Thymus (tissue), 11 donors: Measurements from ENCODE around the gene FLRT2. TPM values are rescaled to one million over a fixed set of nuclear protein-coding genes. Genes with fewer than 3 reads are reported as not detected.
A peak's percentile ranks its signal among the peaks of the same experiment; 100 is the strongest.

Experiments used
- DNase-seq, 9 donors: peaks; one replicate each; pipeline ENCODE4 v3.0.0-alpha.2; 2013; ENCODE audit warnings: low spot score in 9 of 9, low read depth in 6 of 9, missing footprints in 1 of 9
- H3K27ac ChIP-seq, 2 donors: one replicate each; pipeline ENCODE4 v1.5.1; 2013; ENCODE audit warnings: control low read depth in 1 of 2, low read depth in 1 of 2, low read length in 1 of 2, mild to moderate bottlenecking in 1 of 2, moderate library complexity in 1 of 2
- H3K27me3 ChIP-seq, 2 donors: one replicate each; pipeline ENCODE4 v1.5.1; 2013; ENCODE audit warnings: low read length in 1 of 2; ENCODE audit not compliant: control insufficient read depth in 2 of 2, insufficient read depth in 1 of 2
- H3K36me3 ChIP-seq, 2 donors: one replicate each; pipeline ENCODE4 v1.5.1; 2013; ENCODE audit warnings: low read length in 1 of 2, mild to moderate bottlenecking in 1 of 2, moderate library complexity in 1 of 2; ENCODE audit not compliant: control insufficient read depth in 2 of 2, insufficient read depth in 2 of 2
- H3K4me1 ChIP-seq, 2 donors: one replicate each; pipeline ENCODE4 v1.5.1; 2013; ENCODE audit warnings: low read length in 2 of 2; ENCODE audit not compliant: control insufficient read depth in 2 of 2, insufficient read depth in 2 of 2
- H3K4me3 ChIP-seq, 2 donors: one replicate each; pipeline ENCODE4 v1.5.1; 2013; ENCODE audit warnings: low read length in 2 of 2, control low read depth in 1 of 2, mild to moderate bottlenecking in 1 of 2
- H3K9me3 ChIP-seq, 2 donors: one replicate each; pipeline ENCODE4 v1.5.1; 2013; ENCODE audit warnings: low read length in 1 of 2, mild to moderate bottlenecking in 1 of 2; ENCODE audit not compliant: control insufficient read depth in 2 of 2, insufficient read depth in 1 of 2
- WGBS: extraction: QIAGEN DNeasy Blood & Tissue Kit; methylation state at CpG from one replicate; pipeline ENCODE4 v1.1.7; 2013; 5-methylcytosine and 5-hydroxymethylcytosine counted together
- polyA plus RNA-seq: library from polyadenylated mRNA; stranded (reverse); fragments of 200-250 nt; gene quantifications from one replicate; pipeline ENCODE4 v1.2.3, GENCODE V29; 2013
- total RNA-seq: library from RNA; stranded (reverse); fragments of 120-200 nt; gene quantifications from one replicate; pipeline ENCODE4 v1.2.4, GENCODE V29; 2013
- donor health status: healthy.

FLRT2 gene
- total and polyA plus RNA-seq, 2 donors = 1.8 to 8.9 TPM

- no peak overlapping the region for H3K4me3 ChIP-seq
- no peaks in the 10 kb centered on the region for H3K27me3 ChIP-seq
- no peak overlapping the region for H3K27ac ChIP-seq
- 97% methylated on average over 27 of the region's 27 CpGs for WGBS
- H3K4me1 ChIP-seq = no peaks in the 10 kb centered on the region
- H3K36me3 ChIP-seq = no peaks in the 10 kb centered on the region
- no peaks in the 10 kb centered on the region for H3K9me3 ChIP-seq
- DNase-seq = no peak
Observed at GRCh38 chr14:85622986-85623685, 93.2 kb downstream of the FLRT2 start.

GRCh38 chr14:85625925-85626585 is 96.1 kb downstream of the FLRT2 start:
- no peak for DNase-seq
- Histone ChIP-seq H3K4me1 (no peaks in the 10 kb centered on the region), H3K4me3 (no peak overlapping the region), H3K27ac (no peak overlapping the region), H3K36me3 (no peaks in the 10 kb centered on the region), H3K27me3 (no peaks in the 10 kb centered on the region), H3K9me3 (no peaks in the 10 kb centered on the region)
- 94% methylated on average over 3 of the region's 3 CpGs for WGBS

- DNase-seq = no peak
- H3K9me3 ChIP-seq = no peaks in the 10 kb centered on the region
- H3K27me3 ChIP-seq = no peaks in the 10 kb centered on the region
- no peak overlapping the region for H3K4me3 ChIP-seq
- H3K36me3 ChIP-seq = no peaks in the 10 kb centered on the region
- no peaks in the 10 kb centered on the region for H3K4me1 ChIP-seq
- H3K27ac ChIP-seq = no peak overlapping the region
Observed at GRCh38 chr14:85634205-85634604, 104.3 kb downstream of the FLRT2 start.

- H3K9me3 ChIP-seq = no peaks in the 10 kb centered on the region
- H3K4me3 ChIP-seq = no peak overlapping the region
- 94% methylated on average over 2 of the region's 2 CpGs for WGBS
- H3K27ac ChIP-seq = no peak overlapping the region
- no peaks in the 10 kb centered on the region for H3K4me1 ChIP-seq
- no peaks in the 10 kb centered on the region for H3K27me3 ChIP-seq
- no peaks in the 10 kb centered on the region for H3K36me3 ChIP-seq
- no peak for DNase-seq
Observed at GRCh38 chr14:85644211-85644610, 114.3 kb downstream of the FLRT2 start.

GRCh38 chr14:85653029-85653428 is 123.1 kb downstream of the FLRT2 start:
- no peak overlapping the region for H3K27ac ChIP-seq
- no peaks in the 10 kb centered on the region for H3K27me3 ChIP-seq
- 93% methylated on average over 2 of the region's 2 CpGs for WGBS
- H3K36me3 ChIP-seq = no peaks in the 10 kb centered on the region
- no peak for DNase-seq
- H3K9me3 ChIP-seq = no peaks in the 10 kb centered on the region
- H3K4me1 ChIP-seq = no peaks in the 10 kb centered on the region
- H3K4me3 ChIP-seq = no peak overlapping the region

- Histone ChIP-seq H3K4me3 (no peak overlapping the region), H3K36me3 (no peaks in the 10 kb centered on the region), H3K27me3 (no peaks in the 10 kb centered on the region), H3K4me1 (no peaks in the 10 kb centered on the region), H3K27ac (no peak overlapping the region), H3K9me3 (no peaks in the 10 kb centered on the region)
- DNase-seq = no peak
- 85% methylated on average over 2 of the region's 2 CpGs for WGBS
Observed at GRCh38 chr14:85660243-85660922, 130.4 kb downstream of the FLRT2 start.

GRCh38 chr14:85662096-85662495 is 132.2 kb downstream of the FLRT2 start:
- H3K4me3 ChIP-seq = no peak overlapping the region
- no peaks in the 10 kb centered on the region for H3K27me3 ChIP-seq
- DNase-seq = no peak
- H3K9me3 ChIP-seq = no peaks in the 10 kb centered on the region
- no peaks in the 10 kb centered on the region for H3K4me1 ChIP-seq
- 83% methylated on average over 9 of the region's 9 CpGs for WGBS
- no peak overlapping the region for H3K27ac ChIP-seq
- H3K36me3 ChIP-seq = no peaks in the 10 kb centered on the region

GRCh38 chr14:85663256-85663655 is 133.3 kb downstream of the FLRT2 start:
- no peak for DNase-seq
- H3K9me3 ChIP-seq = no peaks in the 10 kb centered on the region
- no peaks in the 10 kb centered on the region for H3K36me3 ChIP-seq
- H3K4me3 ChIP-seq = no peak overlapping the region
- no peaks in the 10 kb centered on the region for H3K27me3 ChIP-seq
- WGBS = 86% methylated on average over 2 of the region's 2 CpGs
- H3K27ac ChIP-seq = peak overlapping the region in 1 of 2 donors; percentile 60
- H3K4me1 ChIP-seq = no peaks in the 10 kb centered on the region

GRCh38 chr14:85663667-85664066 is 133.7 kb downstream of the FLRT2 start:
- Histone ChIP-seq H3K36me3 (no peaks in the 10 kb centered on the region), H3K27ac (peak overlapping the region in 1 of 2 donors; percentile 60), H3K27me3 (no peaks in the 10 kb centered on the region), H3K4me1 (no peaks in the 10 kb centered on the region), H3K4me3 (no peak overlapping the region), H3K9me3 (no peaks in the 10 kb centered on the region)
- no peak for DNase-seq
